ENCODE data around the gene ANO4. TPM values are rescaled to one million over a fixed set of nuclear protein-coding genes. Genes with fewer than 3 reads are reported as not detected.

Gene ANO4
- total RNA-seq, 2 experiments from 2014 or later = not detected

GRCh38 chr12:100857971-100858370, 63.4 kb downstream of the ANO4 start:
- DNase-seq = no peak
- no peaks in the 10 kb centered on the region for H3K9me3 Mint-ChIP-seq (ENCODE audit: low read depth)
- POLR2A ChIA-PET = no interaction called here
- no peak for ATAC-seq
- H3K4me1 Mint-ChIP-seq = no peaks in the 10 kb centered on the region
- peaks cover 3% of the 10 kb centered on the region for H3K27me3 Mint-ChIP-seq
- no peak overlapping the region for H3K27ac Mint-ChIP-seq
- CTCF ChIA-PET = interaction anchor here (0.6 kb wide), 1 partner anchor 1501 kb away, joined by 3 read pairs; no protein-coding TSS in a partner anchor
- intact Hi-C loops (cut with DNase I, micrococcal nuclease) = no loop called here
- H3K36me3 Mint-ChIP-seq (ENCODE audit: low read depth) = no peaks in the 10 kb centered on the region
- no peak overlapping the region for H3K4me3 Mint-ChIP-seq

GRCh38 chr12:100858656-100859055, 64.1 kb downstream of the ANO4 start:
- ATAC-seq (no peak), DNase-seq (no peak)
- H3K4me1 Mint-ChIP-seq = no peaks in the 10 kb centered on the region
- H3K4me3 Mint-ChIP-seq = no peak overlapping the region
- H3K27ac Mint-ChIP-seq = no peak overlapping the region
- ChIA-PET POLR2A (no interaction called here), CTCF (interaction anchor here (0.6 kb wide), 1 partner anchor 1502 kb away, joined by 3 read pairs; no protein-coding TSS in a partner anchor)
- H3K9me3 Mint-ChIP-seq (ENCODE audit: low read depth) = no peaks in the 10 kb centered on the region
- no peaks in the 10 kb centered on the region for H3K36me3 Mint-ChIP-seq (ENCODE audit: low read depth)
- intact Hi-C loops (cut with DNase I, micrococcal nuclease) = no loop called here
- peaks cover 3% of the 10 kb centered on the region for H3K27me3 Mint-ChIP-seq

- H3K27ac Mint-ChIP-seq = no peak overlapping the region
- no peak for ATAC-seq
- ChIA-PET POLR2A (no interaction called here), CTCF (no interaction called here)
- DNase-seq = no peak
- intact Hi-C loops (cut with DNase I, micrococcal nuclease) = no loop called here
- H3K36me3 Mint-ChIP-seq (ENCODE audit: low read depth) = no peaks in the 10 kb centered on the region
- no peaks in the 10 kb centered on the region for H3K4me1 Mint-ChIP-seq
- peaks cover 3% of the 10 kb centered on the region for H3K27me3 Mint-ChIP-seq
- H3K4me3 Mint-ChIP-seq = no peak overlapping the region
- H3K9me3 Mint-ChIP-seq (ENCODE audit: low read depth) = no peaks in the 10 kb centered on the region
Measured at GRCh38 chr12:100859063-100859627, 64.6 kb downstream of the ANO4 start.

- intact Hi-C loops (cut with DNase I, micrococcal nuclease) = no loop called here
- Mint-ChIP-seq H3K4me3 (no peak overlapping the region), H3K27ac (no peak overlapping the region), H3K4me1 (no peaks in the 10 kb centered on the region), H3K9me3 (ENCODE audit: low read depth) (no peaks in the 10 kb centered on the region), H3K36me3 (ENCODE audit: low read depth) (no peaks in the 10 kb centered on the region), H3K27me3 (peaks cover 3% of the 10 kb centered on the region)
- ChIA-PET CTCF (interaction anchor here (0.6 kb wide), 1 partner anchor 325 kb away, joined by 4 read pairs; no protein-coding TSS in a partner anchor), POLR2A (no interaction called here)
- no peak for ATAC-seq
- no peak for DNase-seq
Measured at GRCh38 chr12:100860611-100861010, 66.0 kb downstream of the ANO4 start.

GRCh38 chr12:100862676-100863075, 68.1 kb downstream of the ANO4 start:
- H3K4me1 Mint-ChIP-seq = no peaks in the 10 kb centered on the region
- DNase-seq = no peak
- H3K4me3 Mint-ChIP-seq = no peak overlapping the region
- no peaks in the 10 kb centered on the region for H3K9me3 Mint-ChIP-seq (ENCODE audit: low read depth)
- POLR2A ChIA-PET = no interaction called here
- H3K36me3 Mint-ChIP-seq (ENCODE audit: low read depth) = no peaks in the 10 kb centered on the region
- peaks cover 3% of the 10 kb centered on the region for H3K27me3 Mint-ChIP-seq
- CTCF ChIA-PET = no interaction called here
- no peak overlapping the region for H3K27ac Mint-ChIP-seq
- no peak for ATAC-seq
- intact Hi-C loops (cut with DNase I, micrococcal nuclease) = no loop called here

GRCh38 chr12:100864366-100864765, 69.8 kb downstream of the ANO4 start:
- peaks cover 3% of the 10 kb centered on the region for H3K27me3 Mint-ChIP-seq
- no peaks in the 10 kb centered on the region for H3K4me1 Mint-ChIP-seq
- intact Hi-C loops (cut with DNase I, micrococcal nuclease) = no loop called here
- no peaks in the 10 kb centered on the region for H3K36me3 Mint-ChIP-seq (ENCODE audit: low read depth)
- ATAC-seq = no peak
- no peaks in the 10 kb centered on the region for H3K9me3 Mint-ChIP-seq (ENCODE audit: low read depth)
- no peak for DNase-seq
- ChIA-PET POLR2A (no interaction called here), CTCF (no interaction called here)
- no peak overlapping the region for H3K4me3 Mint-ChIP-seq
- H3K27ac Mint-ChIP-seq = no peak overlapping the region

- no peak for ATAC-seq
- Mint-ChIP-seq H3K4me3 (no peak overlapping the region), H3K9me3 (ENCODE audit: low read depth) (no peaks in the 10 kb centered on the region), H3K27ac (no peak overlapping the region), H3K27me3 (peaks cover under 1% of the 10 kb centered on the region), H3K4me1 (no peaks in the 10 kb centered on the region), H3K36me3 (ENCODE audit: low read depth) (no peaks in the 10 kb centered on the region)
- POLR2A ChIA-PET = no interaction called here
- CTCF ChIA-PET = no interaction called here
- intact Hi-C loops (cut with DNase I, micrococcal nuclease) = no loop called here
- DNase-seq = no peak
Measured at GRCh38 chr12:100867639-100868393, 73.2 kb downstream of the ANO4 start.

GRCh38 chr12:100868487-100868886, 73.9 kb downstream of the ANO4 start:
- ATAC-seq = no peak
- no peak overlapping the region for H3K4me3 Mint-ChIP-seq
- intact Hi-C loops (cut with DNase I, micrococcal nuclease) = no loop called here
- H3K4me1 Mint-ChIP-seq = no peaks in the 10 kb centered on the region
- peaks cover 4% of the 10 kb centered on the region for H3K9me3 Mint-ChIP-seq (ENCODE audit: low read depth)
- no peaks in the 10 kb centered on the region for H3K36me3 Mint-ChIP-seq (ENCODE audit: low read depth)
- POLR2A ChIA-PET = no interaction called here
- H3K27me3 Mint-ChIP-seq = no peaks in the 10 kb centered on the region
- no peak overlapping the region for H3K27ac Mint-ChIP-seq
- CTCF ChIA-PET = no interaction called here
- DNase-seq = no peak

GRCh38 chr12:100871195-100871734, 76.7 kb downstream of the ANO4 start:
- intact Hi-C loops (cut with DNase I, micrococcal nuclease) = no loop called here
- no peak overlapping the region for H3K27ac Mint-ChIP-seq
- H3K4me1 Mint-ChIP-seq = no peaks in the 10 kb centered on the region

GRCh38 chr12:100875156-100875555, 80.6 kb downstream of the ANO4 start:
- ATAC-seq (no peak), DNase-seq (no peak)
- Mint-ChIP-seq H3K27me3 (peaks cover 2% of the 10 kb centered on the region), H3K4me1 (no peaks in the 10 kb centered on the region), H3K9me3 (ENCODE audit: low read depth) (peaks cover 9% of the 10 kb centered on the region), H3K4me3 (no peak overlapping the region), H3K27ac (no peak overlapping the region), H3K36me3 (ENCODE audit: low read depth) (no peaks in the 10 kb centered on the region)
- CTCF ChIA-PET = no interaction called here
- POLR2A ChIA-PET = no interaction called here
- intact Hi-C loops (cut with DNase I, micrococcal nuclease) = no loop called here

More at GRCh38 chr12:100871195-100871734, 76.7 kb downstream of the ANO4 start:
- Mint-ChIP-seq H3K27me3 (no peaks in the 10 kb centered on the region), H3K36me3 (ENCODE audit: low read depth) (no peaks in the 10 kb centered on the region), H3K9me3 (ENCODE audit: low read depth) (peaks cover 8% of the 10 kb centered on the region), H3K4me3 (no peak overlapping the region)
- ATAC-seq (no peak), DNase-seq (no peak)
- ChIA-PET POLR2A (no interaction called here), CTCF (no interaction called here)

- POLR2A ChIA-PET = no interaction called here
- DNase-seq (no peak), ATAC-seq (no peak)
- CTCF ChIA-PET = no interaction called here
- peaks cover 9% of the 10 kb centered on the region for H3K9me3 Mint-ChIP-seq (ENCODE audit: low read depth)
- intact Hi-C loops (cut with DNase I, micrococcal nuclease) = no loop called here
- no peak overlapping the region for H3K4me3 Mint-ChIP-seq
- peaks cover 2% of the 10 kb centered on the region for H3K27me3 Mint-ChIP-seq
- H3K4me1 Mint-ChIP-seq = no peaks in the 10 kb centered on the region
- no peaks in the 10 kb centered on the region for H3K36me3 Mint-ChIP-seq (ENCODE audit: low read depth)
- H3K27ac Mint-ChIP-seq = no peak overlapping the region
Measured at GRCh38 chr12:100875771-100876170, 81.2 kb downstream of the ANO4 start.

- intact Hi-C loops (cut with DNase I, micrococcal nuclease) = no loop called here
- H3K27ac Mint-ChIP-seq = no peak overlapping the region
- peaks cover 9% of the 10 kb centered on the region for H3K9me3 Mint-ChIP-seq (ENCODE audit: low read depth)
- H3K4me3 Mint-ChIP-seq = no peak overlapping the region
- ATAC-seq (no peak), DNase-seq (no peak)
- POLR2A ChIA-PET = no interaction called here
- no peaks in the 10 kb centered on the region for H3K4me1 Mint-ChIP-seq
- CTCF ChIA-PET = no interaction called here
- no peaks in the 10 kb centered on the region for H3K36me3 Mint-ChIP-seq (ENCODE audit: low read depth)
- H3K27me3 Mint-ChIP-seq = peaks cover 2% of the 10 kb centered on the region
Measured at GRCh38 chr12:100877776-100878175, 83.2 kb downstream of the ANO4 start.

Data from activated CD4-positive, alpha-beta T cell treated with anti-CD3 and anti-CD28 coated beads for 36 hours (primary cell).